ENCODE data around the gene TEAD1. TPM values are rescaled to one million over a fixed set of nuclear protein-coding genes. Genes with fewer than 3 reads are reported as not detected.

Gene TEAD1
- total and polyA plus RNA-seq, 9 of the 15 experiments (the other 6 are each of a cell fraction or from before 2014, with no cell fraction given), result 1.7 to 17.7 (median 10.8) TPM

- TF ChIP-seq FOXA1 (IDR thresholded peaks at IDR 0.05; ENCODE audit: borderline replicate concordance) (no peak), PCBP1 (IDR thresholded peaks at IDR 0.05; ENCODE audit: low read depth, low read length, poor library complexity, severe bottlenecking) (no peak), KDM2B (CRISPR knock-in tag; IDR thresholded peaks at IDR 0.05) (no peak), U2AF1 (optimal IDR thresholded peaks at IDR 0.05; ENCODE audit: low read depth, low read length) (no peak), CTBP1 (IDR thresholded peaks at IDR 0.05; ENCODE audit: borderline replicate concordance) (peak; percentile 86), CBX1 (IDR thresholded peaks at IDR 0.05; ENCODE audit: low read depth) (no peak), AFF1 (IDR thresholded peaks at IDR 0.05; ENCODE audit: low read depth in 1 of 2, partially characterized antibody in 2 of 2) (no peak), ETV5 (CRISPR knock-in tag; IDR thresholded peaks at IDR 0.05; ENCODE audit: low read depth) (0 out of 2 replicates have a peak, but pooled peaks have one; percentile 31), MEF2A (IDR thresholded peaks at IDR 0.05; ENCODE audit: control insufficient read depth, low read depth, low read length) (no peak), KLF10 (CRISPR knock-in tag; IDR thresholded peaks at IDR 0.05) (no peak), ZNF263 (CRISPR knock-in tag; IDR thresholded peaks at IDR 0.05; ENCODE audit: borderline replicate concordance) (no peak), MAZ (CRISPR knock-in tag; conservative IDR thresholded peaks at IDR 0.05 in 1 of 2, IDR thresholded peaks at IDR 0.05 in 1 of 2) (peak in 1 of 2 experiments; percentile 26; a peak in 1 of 4 replicates), CXXC5 (CRISPR knock-in tag; IDR thresholded peaks at IDR 0.05) (peak; percentile 87), RBM39 (optimal IDR thresholded peaks at IDR 0.05; ENCODE audit: low read depth, low read length) (no peak), SREBF1 (IDR thresholded peaks at IDR 0.05; ENCODE audit: borderline replicate concordance, low read depth, low read length) (no peak), ZNF561 (CRISPR knock-in tag; conservative IDR thresholded peaks at IDR 0.05) (no peak), TCF3 (CRISPR knock-in tag; IDR thresholded peaks at IDR 0.05) (peak; percentile 84), STAG1 (CRISPR knock-in tag; IDR thresholded peaks at IDR 0.05; ENCODE audit: borderline replicate concordance) (no peak)
- TF ChIP-seq, protein P1, sequence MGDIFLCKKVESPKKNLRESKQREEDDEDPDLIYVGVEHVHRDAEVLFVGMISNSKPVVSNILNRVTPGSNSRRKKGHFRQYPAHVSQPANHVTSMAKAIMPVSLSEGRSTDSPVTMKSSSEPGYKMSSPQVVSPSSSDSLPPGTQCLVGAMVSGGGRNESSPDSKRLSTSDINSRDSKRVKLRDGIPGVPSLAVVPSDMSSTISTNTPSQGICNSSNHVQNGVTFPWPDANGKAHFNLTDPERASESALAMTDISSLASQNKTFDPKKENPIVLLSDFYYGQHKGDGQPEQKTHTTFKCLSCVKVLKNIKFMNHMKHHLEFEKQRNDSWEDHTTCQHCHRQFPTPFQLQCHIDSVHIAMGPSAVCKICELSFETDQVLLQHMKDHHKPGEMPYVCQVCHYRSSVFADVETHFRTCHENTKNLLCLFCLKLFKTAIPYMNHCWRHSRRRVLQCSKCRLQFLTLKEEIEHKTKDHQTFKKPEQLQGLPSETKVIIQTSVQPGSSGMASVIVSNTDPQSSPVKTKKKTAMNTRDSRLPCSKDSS (IDR thresholded peaks at IDR 0.05; ENCODE audit: low read depth, partially characterized antibody), result no peak
- TF ChIP-seq, protein P2, sequence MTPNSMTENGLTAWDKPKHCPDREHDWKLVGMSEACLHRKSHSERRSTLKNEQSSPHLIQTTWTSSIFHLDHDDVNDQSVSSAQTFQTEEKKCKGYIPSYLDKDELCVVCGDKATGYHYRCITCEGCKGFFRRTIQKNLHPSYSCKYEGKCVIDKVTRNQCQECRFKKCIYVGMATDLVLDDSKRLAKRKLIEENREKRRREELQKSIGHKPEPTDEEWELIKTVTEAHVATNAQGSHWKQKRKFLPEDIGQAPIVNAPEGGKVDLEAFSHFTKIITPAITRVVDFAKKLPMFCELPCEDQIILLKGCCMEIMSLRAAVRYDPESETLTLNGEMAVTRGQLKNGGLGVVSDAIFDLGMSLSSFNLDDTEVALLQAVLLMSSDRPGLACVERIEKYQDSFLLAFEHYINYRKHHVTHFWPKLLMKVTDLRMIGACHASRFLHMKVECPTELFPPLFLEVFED (CRISPR knock-in tag; conservative IDR thresholded peaks at IDR 0.05), result no peak
- TF ChIP-seq, protein P3, sequence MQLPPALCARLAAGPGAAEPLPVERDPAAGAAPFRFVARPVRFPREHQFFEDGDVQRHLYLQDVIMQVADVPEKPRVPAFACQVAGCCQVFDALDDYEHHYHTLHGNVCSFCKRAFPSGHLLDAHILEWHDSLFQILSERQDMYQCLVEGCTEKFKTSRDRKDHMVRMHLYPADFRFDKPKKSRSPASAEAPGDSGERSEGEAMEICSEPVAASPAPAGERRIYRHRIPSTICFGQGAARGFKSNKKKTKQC (CRISPR knock-in tag; IDR thresholded peaks at IDR 0.05), result no peak
These were observed 179.6 kb downstream of the TEAD1 start (continued) for GRCh38 chr11:12853652-12854296.
